OCI-LY7 (cell line): ENCODE results near the gene ENO1.

Experiments used
- EZH2phosphoT487 ChIP-seq: fragments of 200-600 bp; sonication (generic); IDR thresholded peaks from 2 replicates; pipeline ENCODE4 v1.6.1; 2018; ENCODE audit warnings: low read depth, borderline replicate concordance, mild to moderate bottlenecking, mixed run types, antibody characterized with exemption, low read length, moderate library complexity, mixed read lengths
- TF ChIP-seq, protein P1 (sequence below): fragments of 200-600 bp; sonication (generic); conservative IDR thresholded peaks from 2 replicates; pipeline ENCODE4 v1.5.1; 2014; ENCODE audit warnings: mild to moderate bottlenecking, antibody characterized with exemption, low read length, moderate library complexity, mixed read lengths

DNA sequence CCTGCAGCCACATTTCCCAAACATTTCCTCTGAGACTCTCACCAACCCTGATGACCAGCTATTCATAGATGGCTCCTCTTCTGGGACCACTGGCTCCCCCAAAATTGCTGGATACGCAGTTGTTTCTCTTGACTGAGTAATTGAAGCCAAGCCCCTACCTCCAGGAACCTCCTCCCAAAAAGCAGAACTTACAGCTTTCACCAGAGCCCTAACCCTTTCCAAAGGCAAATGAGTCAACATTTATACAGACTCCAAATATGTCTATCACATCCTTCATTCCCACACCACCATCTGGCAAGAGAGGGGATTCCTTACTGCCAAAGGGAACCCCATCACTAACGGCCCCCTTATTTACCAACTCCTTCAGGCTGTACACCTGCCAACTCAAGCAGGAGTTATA, 46.9 kb upstream of the ENO1 start:
- TF ChIP-seq, protein P1, sequence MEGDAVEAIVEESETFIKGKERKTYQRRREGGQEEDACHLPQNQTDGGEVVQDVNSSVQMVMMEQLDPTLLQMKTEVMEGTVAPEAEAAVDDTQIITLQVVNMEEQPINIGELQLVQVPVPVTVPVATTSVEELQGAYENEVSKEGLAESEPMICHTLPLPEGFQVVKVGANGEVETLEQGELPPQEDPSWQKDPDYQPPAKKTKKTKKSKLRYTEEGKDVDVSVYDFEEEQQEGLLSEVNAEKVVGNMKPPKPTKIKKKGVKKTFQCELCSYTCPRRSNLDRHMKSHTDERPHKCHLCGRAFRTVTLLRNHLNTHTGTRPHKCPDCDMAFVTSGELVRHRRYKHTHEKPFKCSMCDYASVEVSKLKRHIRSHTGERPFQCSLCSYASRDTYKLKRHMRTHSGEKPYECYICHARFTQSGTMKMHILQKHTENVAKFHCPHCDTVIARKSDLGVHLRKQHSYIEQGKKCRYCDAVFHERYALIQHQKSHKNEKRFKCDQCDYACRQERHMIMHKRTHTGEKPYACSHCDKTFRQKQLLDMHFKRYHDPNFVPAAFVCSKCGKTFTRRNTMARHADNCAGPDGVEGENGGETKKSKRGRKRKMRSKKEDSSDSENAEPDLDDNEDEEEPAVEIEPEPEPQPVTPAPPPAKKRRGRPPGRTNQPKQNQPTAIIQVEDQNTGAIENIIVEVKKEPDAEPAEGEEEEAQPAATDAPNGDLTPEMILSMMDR: no peak
- TF ChIP-seq EZH2phosphoT487: no peak
